Activated CD4-positive, alpha-beta T cell treated with anti-CD3 and anti-CD28 coated beads, Interleukin-2, amount 50 U/mL, for 1 hour (primary cell): Measurements from ENCODE around the gene OR2A42.
"Not testable (repeated sequence)": the region's sequence is repeated elsewhere in the genome, so short reads cannot be mapped to it uniquely, and the experiment has no call there.

Experiments used
- DNase-seq: peaks from one replicate; pipeline ENCODE4 v3.0.0-alpha.2; 2020

OR2A42 gene, protein sequence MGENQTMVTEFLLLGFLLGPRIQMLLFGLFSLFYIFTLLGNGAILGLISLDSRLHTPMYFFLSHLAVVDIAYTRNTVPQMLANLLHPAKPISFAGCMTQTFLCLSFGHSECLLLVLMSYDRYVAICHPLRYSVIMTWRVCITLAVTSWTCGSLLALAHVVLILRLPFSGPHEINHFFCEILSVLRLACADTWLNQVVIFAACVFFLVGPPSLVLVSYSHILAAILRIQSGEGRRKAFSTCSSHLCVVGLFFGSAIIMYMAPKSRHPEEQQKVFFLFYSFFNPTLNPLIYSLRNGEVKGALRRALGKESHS

DNA sequence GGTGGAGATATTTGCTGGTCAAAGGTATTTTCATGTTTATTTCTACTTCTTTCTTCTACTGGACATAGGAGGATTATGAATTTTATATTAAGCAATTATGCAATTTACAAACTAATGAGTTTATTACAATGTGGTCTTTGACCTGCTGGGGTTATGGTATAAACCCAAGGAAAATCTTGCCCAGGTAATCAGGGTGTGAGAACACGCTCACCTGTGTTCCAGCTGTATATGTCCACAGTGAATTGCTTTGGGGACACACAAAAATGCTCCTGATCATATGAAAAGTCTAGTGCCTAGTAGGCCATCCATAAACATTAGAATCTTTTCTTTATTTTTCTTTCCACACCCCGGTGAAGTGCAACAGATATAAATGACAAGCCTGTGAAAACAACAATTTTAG lies at the start of gene OR2A42:
OR2A42 (minus strand) TSS at position 241 of the 400 bp plus-strand sequence. CDS start 6,762 bp downstream, outside the sequence.
- DNase-seq: not testable (repeated sequence)

DNA sequence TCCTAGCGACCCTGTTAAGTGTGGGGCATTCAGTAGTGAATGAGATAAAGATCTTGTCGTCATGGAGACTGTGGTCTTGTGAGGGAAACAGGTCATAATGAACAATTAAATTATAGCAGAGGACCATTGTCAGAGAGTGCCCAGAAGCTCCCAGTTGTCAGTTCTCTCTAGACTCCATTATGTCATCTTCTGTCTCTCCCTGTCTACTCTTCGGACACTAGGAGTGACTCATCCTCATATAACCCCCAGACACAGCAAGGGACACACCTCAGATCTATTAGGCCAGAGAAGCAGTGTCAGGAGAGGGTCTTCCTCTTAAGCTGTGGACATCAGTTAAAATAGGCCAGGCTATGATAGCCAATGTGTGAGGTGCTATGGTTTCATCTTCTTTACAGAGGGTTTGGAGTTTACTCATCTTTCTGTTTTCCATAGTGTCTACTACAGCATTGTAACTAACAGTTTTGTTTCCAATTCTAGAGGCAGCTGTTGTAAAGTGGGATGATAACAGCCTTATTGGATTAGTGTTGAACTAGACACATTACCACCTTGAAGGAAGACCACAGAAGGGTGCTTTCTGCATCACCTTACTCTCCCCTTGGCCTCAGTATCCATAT lies 47.9 kb upstream of the OR2A42 start:
- DNase-seq: not testable (repeated sequence)

DNA sequence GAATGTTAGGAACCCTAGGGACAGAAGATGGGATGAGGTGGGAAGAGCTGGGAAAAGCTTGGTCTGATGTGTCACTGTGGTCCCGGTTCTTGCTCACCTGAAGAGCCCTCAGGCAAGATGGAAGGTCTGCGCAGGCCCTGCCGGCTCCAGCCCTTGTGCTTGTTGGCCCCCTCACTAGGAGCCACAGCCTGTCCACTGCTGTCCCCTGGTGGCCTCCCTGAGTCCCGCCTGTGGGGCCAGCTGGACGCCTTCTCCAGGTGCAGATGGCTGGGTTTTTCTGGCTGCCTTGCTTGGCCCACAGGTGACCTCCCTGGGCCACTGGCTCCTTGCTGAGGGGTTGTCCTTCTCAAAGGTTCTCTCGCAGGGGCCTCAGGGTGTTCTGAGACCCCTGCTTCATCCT lies 44.3 kb upstream of the OR2A42 start:
- not testable (repeated sequence) for DNase-seq

DNA sequence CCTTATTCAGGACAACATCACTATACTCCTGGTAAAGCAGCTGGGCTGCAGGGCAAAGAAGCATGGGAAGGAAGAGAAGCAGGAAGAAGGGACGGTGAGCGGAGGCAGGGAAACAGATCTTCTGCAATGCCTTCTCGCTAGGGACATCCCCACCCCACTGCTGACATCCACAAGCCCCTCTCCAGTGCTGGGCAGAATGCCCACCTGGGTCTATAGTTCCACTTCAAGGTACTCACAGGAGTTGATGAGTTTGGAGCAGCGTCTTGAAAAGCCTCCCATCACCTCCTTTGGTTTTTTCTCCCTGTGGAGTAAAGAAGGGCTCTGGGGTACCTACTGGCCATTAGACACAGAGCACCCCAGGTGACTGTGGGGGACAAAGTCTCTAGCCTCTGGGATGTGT lies 43.1 kb upstream of the OR2A42 start:
- not testable (repeated sequence) for DNase-seq

DNA sequence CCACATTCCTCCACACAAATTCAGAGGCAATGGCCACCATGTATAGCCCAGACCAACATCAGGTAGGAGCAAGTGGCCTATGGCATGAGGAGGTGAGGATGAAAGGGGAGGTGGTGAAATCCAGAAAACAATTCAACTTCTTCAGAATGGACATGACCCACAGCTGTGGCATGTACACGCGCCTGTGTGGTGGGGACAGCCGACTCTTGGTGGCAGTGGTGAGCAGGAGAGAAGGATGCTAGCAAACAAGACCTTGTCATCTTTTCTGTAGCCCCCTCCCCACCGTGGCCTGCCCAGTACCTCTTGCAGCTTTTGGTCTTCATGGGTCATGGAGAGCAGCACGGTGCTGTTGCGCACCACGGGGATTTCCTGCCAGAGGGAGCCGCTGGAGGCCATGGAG lies 42.6 kb upstream of the OR2A42 start:
- not testable (repeated sequence) for DNase-seq

DNA sequence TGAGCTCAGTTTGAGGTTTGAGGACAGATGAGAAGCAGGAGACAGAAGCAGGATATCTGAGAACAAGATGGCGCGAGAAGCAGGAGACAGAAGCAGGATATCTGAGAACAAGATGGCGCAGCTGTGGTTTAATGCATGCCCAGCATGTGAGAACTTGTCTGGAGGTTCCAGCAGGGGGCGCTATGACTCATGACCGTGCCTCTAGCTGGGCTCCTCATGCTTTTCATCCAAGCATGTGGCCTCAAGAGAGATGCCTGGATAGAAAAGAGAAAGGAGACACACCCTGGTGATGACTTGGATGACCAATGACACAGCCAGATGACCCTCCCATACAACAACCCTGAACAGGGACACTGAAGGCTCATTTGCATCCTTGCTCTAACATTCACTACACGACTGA lies 40.6 kb upstream of the OR2A42 start:
- DNase-seq: not testable (repeated sequence)

DNA sequence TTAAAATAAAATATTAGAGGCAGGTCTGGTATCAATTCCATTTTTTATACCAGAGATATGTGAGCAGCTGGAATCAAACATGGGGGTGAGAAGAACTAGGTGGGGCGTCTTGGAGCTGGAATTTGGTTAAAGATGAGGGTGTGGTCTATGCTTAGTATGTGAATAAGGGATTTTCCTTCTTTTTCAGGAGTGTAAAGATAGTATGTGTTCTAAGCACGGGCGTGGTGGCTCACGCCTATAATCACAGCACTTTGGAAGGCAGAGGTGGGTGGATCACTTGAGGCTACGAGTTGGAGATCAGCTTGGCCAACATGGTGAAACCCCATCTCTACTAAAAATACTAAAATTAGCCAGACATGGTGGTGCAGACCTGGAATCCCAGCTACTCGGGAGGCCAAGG lies 35.9 kb upstream of the OR2A42 start:
- not testable (repeated sequence) for DNase-seq

DNA sequence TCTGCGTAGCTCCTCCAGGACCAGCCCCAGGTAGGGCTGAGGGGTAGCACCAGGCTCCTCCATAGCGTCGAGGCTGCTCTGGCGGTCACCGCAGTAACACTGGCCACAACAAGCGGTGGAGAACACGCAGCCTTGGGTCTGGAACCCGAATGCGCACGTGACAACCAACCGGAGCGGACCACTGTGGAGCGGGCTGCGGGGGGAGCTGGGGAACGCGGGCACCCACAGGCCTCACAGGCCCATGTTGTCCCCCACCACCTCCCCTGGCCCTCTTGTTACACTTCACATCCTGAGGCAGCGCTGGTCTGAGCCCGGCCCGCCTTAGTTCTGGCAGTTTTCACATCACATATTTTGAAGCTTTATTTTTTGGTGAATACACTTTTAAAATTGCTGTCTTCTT lies 29.8 kb upstream of the OR2A42 start, which contains the start of gene CTAGE8:
CTAGE8 (minus strand) TSS at position 101 of the 400 bp plus-strand sequence; CDS start at position 63, 38 bp downstream.
- not testable (repeated sequence) for DNase-seq

DNA sequence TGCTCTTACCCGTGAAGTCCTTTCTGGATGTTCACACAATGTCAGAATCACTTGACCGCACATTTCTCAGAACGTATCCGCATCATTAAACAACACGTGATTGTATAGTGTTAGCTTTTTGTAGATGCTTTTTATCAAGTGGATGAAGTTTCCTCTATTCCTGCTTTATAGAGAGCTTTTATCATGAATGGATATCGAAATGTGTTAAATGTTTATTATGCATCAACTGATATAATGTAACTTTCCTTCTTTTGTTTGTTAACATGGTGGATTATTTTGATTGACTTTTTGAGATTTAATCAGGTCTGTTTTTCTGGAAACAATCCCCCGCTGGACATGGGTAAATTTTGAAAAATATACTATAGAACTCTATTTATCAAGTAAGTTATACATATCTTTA lies 25.3 kb upstream of the OR2A42 start, which contains the start of gene OR2A7:
OR2A7 (minus strand) TSS at position 101 of the 400 bp plus-strand sequence. CDS start 5,164 bp downstream, outside the sequence.
- not testable (repeated sequence) for DNase-seq

DNA sequence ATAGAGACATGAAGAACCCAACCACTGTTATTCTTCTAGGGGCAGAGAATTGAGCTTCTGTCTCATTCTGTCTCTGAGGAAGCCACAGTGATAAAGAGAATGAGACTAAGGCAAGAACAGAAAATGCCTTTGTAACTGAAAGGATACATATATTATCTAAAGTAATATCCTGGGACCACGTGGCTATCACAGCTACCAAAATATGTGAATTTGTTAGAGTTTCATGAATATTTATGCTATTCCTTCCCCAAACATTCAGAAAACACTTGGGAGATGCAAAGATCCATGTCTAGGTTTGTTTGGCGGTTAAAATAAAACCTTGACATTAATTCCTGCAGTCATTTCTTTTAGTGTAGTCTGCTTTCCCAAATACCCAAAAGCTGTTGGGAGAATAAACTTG lies 22.7 kb upstream of the OR2A42 start:
- not testable (repeated sequence) for DNase-seq

DNA sequence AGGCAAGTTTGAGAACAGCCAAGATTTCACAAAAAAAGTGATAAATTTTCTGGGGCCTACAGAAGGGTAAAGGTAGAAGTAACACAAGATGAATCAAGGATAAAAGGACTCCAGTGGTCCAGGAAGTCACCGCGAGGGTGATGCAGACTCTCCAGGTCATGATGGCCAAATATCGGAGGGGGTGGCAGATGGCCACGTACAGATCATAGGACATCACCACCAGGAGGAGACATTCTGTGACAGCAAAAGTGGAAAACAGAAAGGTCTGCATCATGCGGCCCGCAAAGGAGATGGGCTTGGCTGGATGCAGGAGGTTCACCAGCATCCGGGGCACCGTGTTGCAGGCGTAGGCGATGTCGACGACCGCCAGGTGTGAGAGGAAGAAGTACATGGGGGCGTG lies 19.7 kb upstream of the OR2A42 start:
- DNase-seq: not testable (repeated sequence)

DNA sequence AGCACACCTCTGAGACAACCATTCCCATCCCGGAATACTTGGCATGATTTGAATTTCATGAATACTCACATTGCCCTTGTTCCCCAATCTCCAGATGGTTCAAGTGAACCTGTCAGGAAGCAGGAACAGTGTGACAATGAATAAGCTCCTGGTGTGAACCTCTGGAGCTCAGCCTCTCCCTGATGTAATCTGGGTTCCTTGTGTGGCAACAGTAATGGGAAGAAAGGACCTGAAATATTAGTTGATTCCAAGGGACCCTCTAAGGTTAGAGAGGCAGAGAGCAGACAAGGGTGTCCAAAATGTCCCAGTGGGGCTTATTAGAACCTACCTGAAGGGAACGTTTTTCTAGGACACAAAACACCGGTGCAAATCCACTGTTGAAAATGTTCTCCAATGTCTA lies 16.7 kb upstream of the OR2A42 start:
- DNase-seq: no peak

DNA sequence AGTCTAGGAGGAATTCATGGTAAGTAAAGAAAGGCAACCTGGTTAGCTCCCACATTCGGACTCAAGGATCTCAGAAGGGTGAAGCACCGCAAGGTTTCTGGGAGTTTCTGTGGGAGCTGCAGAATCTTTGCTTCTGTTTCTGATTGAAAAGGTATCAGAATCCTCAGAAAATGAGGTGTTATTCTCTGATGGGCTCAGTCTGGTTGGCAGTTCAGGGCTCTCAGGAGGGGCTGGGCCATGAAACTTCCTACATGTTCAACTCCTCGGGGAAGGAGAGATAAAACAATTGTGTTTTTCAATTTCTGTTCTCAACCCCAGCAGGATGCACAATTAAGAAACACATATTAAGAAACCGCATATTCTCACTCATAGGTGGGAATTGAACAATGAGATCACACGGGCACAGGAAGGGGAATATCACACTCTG lies 16.1 kb upstream of the OR2A42 start:
- DNase-seq: no peak

DNA sequence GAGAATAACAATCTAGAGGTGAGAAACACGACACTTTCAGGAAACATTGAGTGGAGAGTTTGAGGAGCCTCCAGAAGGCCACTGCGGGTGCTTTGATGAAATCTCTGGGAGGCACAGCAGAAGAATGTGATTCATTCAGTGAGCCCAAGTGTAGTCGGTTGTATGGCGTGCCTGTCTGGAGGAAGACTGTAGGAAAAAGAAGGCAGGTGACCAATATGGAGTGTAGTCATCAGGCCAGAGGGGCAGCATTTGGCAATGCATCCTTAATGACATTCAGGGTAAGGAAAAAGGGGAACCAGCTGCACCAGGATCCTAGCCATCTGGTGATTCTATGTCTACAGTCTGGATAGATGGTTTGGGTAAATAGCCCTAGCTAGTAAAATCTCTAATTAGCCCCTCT lies 12.9 kb upstream of the OR2A42 start:
- not testable (repeated sequence) for DNase-seq

DNA sequence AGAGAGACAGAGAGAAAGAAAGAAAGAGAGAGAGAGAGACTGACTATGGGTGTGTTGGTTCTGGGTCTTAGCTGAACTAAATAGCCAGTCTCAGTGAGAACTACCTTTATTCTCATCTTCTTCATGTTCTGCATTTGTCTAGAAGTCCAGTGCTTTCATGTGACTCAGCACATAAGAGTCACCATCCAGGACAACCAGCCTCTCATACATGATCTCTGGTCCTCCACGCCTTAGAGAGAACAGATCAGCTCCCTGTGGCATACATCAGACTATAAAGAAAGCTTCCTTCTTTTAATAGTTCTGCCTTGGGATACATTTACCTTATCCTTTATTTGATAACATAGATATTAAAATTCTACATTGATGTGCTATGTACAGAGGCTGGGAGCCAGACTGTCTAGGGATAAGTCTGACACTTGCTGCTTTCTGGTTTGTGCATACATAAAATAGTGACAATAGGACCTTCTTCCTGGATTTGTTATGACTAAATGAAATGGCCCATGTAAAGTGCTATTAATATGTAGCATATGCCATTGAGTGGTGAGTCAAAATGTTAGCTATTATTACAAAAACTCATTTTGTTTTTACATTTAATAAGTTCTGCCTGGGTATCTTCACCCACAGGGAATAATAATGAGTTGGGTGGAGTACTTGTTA lies 8.4 kb upstream of the OR2A42 start:
- DNase-seq: not testable (repeated sequence)

DNA sequence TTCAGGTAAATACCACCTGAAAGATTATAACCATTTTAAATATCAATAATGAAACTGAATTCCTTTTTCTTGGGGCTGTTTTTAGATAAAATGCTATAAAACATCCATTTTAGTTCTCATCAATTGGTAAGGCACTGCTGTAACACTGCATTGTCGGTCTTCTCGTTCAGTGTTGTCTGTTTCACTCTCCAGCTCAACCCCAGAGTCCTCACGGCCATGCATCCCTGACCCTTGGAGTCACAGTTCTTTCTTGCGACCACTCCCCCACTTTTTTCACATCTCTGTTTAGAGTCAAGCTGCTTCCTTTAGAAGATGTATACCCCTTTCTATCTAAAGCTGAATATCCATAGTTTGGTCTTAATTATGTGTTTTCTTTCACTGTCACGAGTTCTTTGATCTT lies 7.6 kb upstream of the OR2A42 start:
- DNase-seq: not testable (repeated sequence)

DNA sequence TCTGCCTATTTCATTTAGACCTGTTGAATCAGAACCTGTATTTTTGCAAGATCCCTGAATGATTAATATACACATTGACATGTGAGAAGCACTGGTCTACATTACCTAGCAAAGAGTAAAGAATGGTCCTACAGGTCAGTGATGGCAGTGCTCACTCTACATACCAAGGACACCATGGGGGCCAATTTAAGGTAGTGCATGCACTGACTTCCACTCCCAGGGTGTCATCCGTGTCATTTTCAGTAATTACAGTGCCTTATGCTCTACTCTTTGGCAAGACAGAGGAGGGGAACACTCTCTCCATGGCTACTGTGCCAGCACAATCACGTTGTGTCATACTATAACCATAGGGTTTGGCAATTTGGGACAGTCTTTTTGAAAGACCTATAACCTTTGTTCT lies 6.0 kb upstream of the OR2A42 start:
- DNase-seq: not testable (repeated sequence)

DNA sequence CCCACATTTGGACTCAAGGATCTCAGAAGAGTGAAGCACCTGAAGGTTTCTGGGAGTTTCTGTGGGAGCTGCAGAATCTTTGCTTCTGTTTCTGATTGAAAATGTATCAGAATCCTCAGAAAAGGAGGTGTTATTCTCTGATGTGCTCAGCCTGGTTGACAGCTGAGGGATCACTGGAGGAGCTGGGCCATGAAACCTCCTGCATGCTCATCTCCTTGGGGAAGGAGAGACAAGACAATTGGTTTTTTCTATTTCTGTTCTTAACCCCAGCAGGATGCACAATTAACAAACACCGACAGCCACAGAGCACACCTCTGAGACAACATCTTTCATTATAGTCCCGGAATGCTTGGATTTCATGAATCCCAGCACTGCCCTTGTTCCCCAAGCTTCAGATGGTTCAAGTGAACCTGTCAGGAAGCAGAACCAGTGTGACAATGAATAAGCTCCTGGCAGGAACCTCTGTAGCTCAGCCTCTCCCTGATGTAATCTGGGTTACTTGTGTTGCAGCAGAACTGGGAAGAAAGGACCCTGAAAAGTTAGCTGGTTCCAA lies 799 bp downstream of the OR2A42 start:
- DNase-seq: not testable (repeated sequence)

DNA sequence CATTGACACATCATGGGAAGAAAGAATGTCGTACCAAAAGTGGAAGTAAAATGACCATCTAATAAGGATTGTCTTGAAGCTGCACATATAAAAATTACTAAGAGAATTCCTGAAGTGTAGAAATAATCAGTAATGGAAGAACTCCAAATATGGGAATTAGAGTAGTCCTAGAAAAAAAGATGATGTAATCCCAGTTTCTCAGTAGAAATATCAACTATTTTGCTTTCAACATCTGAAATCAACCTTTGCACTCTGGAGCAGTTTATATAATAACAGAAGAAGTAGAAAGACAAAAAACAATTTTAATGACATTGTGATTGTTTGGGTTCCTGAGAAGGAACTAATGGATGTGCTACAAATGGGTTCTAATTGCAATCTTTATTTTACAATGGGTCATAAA lies 6.4 kb downstream of the OR2A42 start:
- DNase-seq: not testable (repeated sequence)

DNA sequence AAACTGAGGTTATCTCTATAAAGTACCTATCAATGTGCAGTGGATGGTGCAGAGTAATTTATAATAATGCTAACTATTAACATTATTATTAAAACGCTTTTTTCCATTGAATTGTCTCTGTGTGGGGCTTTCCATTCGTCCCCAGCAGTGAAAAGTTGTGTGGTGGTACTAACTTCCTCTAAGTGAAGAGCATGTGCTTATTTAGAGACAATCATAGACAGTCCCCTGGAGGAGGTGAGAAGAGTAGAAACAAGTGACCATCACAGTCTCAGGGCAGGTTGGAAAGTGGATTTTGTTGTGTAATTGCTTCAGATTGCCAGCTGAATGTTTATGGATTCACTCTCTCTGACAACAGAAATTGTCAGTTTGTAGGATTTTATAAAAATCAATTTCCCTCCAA lies 8.4 kb downstream of the OR2A42 start:
- DNase-seq: not testable (repeated sequence)

DNA sequence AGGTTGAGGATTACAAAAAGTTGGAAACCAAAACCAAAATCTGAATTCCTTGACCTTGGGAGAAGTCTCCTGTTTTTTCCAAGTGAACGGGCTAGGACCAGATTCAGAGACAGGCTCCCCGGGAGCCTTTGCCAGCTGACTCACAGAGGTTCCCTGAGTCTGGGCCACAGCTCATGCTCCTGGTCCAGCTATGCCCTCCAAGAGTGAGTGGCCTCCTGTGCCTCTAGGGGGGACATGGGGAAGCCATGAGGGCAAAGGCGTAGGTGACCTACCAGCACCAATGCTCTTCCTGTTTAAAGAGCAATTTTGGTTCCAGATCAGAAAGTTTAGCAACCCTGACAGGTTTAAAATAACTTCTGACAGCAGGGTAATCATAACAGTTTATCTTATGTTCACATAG lies 10.6 kb downstream of the OR2A42 start:
- DNase-seq: not testable (repeated sequence)

DNA sequence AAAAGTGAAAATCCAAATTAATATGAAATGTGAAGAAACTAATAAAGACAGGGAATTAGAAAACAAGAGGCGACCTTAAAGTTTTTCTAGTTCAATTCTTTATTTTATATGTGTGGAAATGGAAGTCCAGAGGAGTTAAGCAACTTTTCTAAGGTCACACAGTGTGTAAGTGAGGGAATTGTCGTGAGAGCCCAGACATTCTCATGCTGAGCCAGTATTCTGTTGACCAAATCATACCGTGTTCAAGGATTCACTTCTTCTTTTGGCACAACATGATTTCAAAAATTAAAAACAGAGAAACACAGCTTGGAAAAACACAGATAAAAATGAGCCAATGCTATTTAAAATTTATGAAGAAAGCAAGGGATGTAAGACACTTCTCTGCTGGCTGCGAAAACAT lies 12.5 kb downstream of the OR2A42 start:
- DNase-seq: not testable (repeated sequence)

DNA sequence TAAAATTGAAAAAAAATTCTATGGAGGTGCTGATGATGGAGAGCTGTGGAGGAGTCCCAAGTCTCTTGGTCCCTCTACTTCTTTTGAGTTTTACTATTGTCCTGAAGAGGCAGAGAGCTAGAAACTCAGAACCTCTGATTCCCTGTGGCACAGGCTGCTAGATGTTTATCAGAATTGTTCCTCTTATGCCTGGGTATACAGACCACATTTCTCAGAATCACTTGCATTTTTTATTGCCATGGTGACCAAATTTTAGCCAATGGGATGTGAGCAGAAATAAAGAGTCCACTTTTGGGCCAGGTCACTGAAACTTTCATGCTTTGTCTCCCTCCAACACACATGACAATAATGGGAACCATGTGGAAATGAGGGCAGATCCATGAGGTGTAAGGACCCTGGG lies 15.7 kb downstream of the OR2A42 start:
- not testable (repeated sequence) for DNase-seq
